Thyroid gland (tissue), 4 donors: ENCODE results near the gene NEXN.

Experiments used
- CTCF ChIP-seq, 6 experiments: fragments of 200-600 bp in 3 of 6; fragments of 450-650 bp in 3 of 6; sonication (generic) in 3 of 6; IDR thresholded peaks; one replicate each; pipeline ENCODE4 v1.5.1; 2016 to 2019; ENCODE audit warnings: antibody characterized with exemption in 6 of 6, mild to moderate bottlenecking in 2 of 6, inconsistent platforms in 1 of 6, moderate library complexity in 1 of 6
- POLR2A ChIP-seq, 2 donors: fragments of 450-650 bp; IDR thresholded peaks; one replicate each; pipeline ENCODE4 v1.6.1; 2017; ENCODE audit warnings: antibody characterized with exemption in 2 of 2, mild to moderate bottlenecking in 2 of 2, moderate library complexity in 1 of 2

GRCh38 chr1:77990629-77991204 is 102.3 kb downstream of the NEXN start:
- no peak for TF ChIP-seq CTCF (IDR thresholded peaks at IDR 0.05)
- no peak for TF ChIP-seq POLR2A (IDR thresholded peaks at IDR 0.05)
